H1 (cell line): ENCODE results near the gene ZBTB20.

Source experiments
- BRCA1 ChIP-seq: IDR thresholded peaks from 2 replicates; pipeline ENCODE4 v1.6.1; 2012; ENCODE audit warnings: low read depth, low read length, improper control_type of control experiment
- CEBPB ChIP-seq: IDR thresholded peaks from 2 replicates; pipeline ENCODE4 v1.6.1; 2012; ENCODE audit warnings: low read depth, low read length
- CHD2 ChIP-seq: IDR thresholded peaks from 2 replicates; pipeline ENCODE4 v1.6.1; 2012; ENCODE audit warnings: low read length, improper control_type of control experiment
- EP300 ChIP-seq, 2 experiments: IDR thresholded peaks; 1 replicate in 1 of 2; 2 replicates in 1 of 2; pipeline ENCODE4 v1.6.1; 2011 to 2012; ENCODE audit warnings: low read depth in 2 of 2, low read length in 2 of 2, mild to moderate bottlenecking in 2 of 2, borderline replicate concordance in 1 of 2, inconsistent platforms in 1 of 2, moderate library complexity in 1 of 2
- EZH2 ChIP-seq: fragments of 200-600 bp; sonication (generic); IDR thresholded peaks from 2 replicates; pipeline ENCODE4 v1.7.1; 2012; ENCODE audit warnings: low read depth, mild to moderate bottlenecking, moderate library complexity, low read length, inconsistent platforms; ENCODE audit not compliant: severe bottlenecking
- HDAC2 ChIP-seq, 2 experiments: fragments of 300-600 bp in 1 of 2; sonication (generic) in 1 of 2; IDR thresholded peaks; 2 replicates each; pipeline ENCODE4 v1.6.1; 2011 to 2012; ENCODE audit warnings: low read depth in 2 of 2, low read length in 2 of 2, mild to moderate bottlenecking in 2 of 2, moderate library complexity in 2 of 2, borderline replicate concordance in 1 of 2, inconsistent platforms in 1 of 2
- JUND ChIP-seq: IDR thresholded peaks from 2 replicates; pipeline ENCODE4 v1.6.1; 2011; ENCODE audit warnings: mild to moderate bottlenecking, improper control_type of control experiment, low read length
- POLR2A ChIP-seq, 2 experiments: IDR thresholded peaks; 1 replicate in 1 of 2; 2 replicates in 1 of 2; pipeline ENCODE4 v1.6.1; 2011; ENCODE audit warnings: low read depth in 2 of 2, low read length in 2 of 2, mild to moderate bottlenecking in 2 of 2; ENCODE audit errors: control extremely low read depth in 1 of 2
- YY1 ChIP-seq: IDR thresholded peaks from 2 replicates; pipeline ENCODE4 v1.6.1; 2011; ENCODE audit warnings: low read depth, mild to moderate bottlenecking, low read length
- TF ChIP-seq, protein P1 (sequence below), 3 experiments: IDR thresholded peaks; 1 replicate in 2 of 3; 2 replicates in 1 of 3; pipeline versions ENCODE4 v1.5.1 to v1.6.1; 2011; ENCODE audit warnings: low read length in 3 of 3, mild to moderate bottlenecking in 3 of 3, inconsistent platforms in 2 of 3, low read depth in 1 of 3, moderate library complexity in 1 of 3; ENCODE audit not compliant: insufficient read depth in 1 of 3; ENCODE audit errors: control extremely low read depth in 1 of 3

DNA sequence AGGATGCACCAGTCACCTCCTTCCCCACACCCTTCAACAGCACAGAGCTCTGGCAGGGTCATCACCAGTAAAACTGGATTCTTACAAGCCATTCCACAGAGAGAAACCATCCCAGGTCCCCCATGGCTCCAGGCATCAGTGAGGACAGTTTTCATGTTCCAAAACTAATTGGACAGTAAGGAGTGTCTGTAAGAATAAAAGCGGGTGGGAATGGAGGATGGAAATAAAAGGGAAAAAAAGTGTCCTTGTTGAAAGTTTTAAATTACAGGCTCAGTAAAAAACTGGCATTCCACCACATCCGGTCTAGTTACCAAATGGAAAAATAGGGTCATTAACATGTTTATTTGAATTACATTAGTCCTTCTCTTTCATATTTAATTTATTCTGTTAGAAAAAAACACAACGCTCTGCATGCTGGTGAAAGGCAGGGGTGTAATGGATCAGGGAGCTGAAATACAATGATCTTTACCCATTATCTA is 735.9 kb downstream of the ZBTB20 start:
- TF ChIP-seq POLR2A (IDR thresholded peaks at IDR 0.05; ENCODE audit: control extremely low read depth in 1 of 2, low read depth in 2 of 2, low read length in 2 of 2) (no peak), CHD2 (no peak), YY1 (no peak), EP300 (IDR thresholded peaks at IDR 0.05; ENCODE audit: borderline replicate concordance in 1 of 2, low read depth in 2 of 2, low read length in 2 of 2) (no peak), JUND (no peak), BRCA1 (no peak), CEBPB (no peak), EZH2 (no peak), HDAC2 (IDR thresholded peaks at IDR 0.05; ENCODE audit: borderline replicate concordance in 1 of 2, low read depth in 2 of 2, low read length in 2 of 2) (no peak)
- TF ChIP-seq, protein P1, sequence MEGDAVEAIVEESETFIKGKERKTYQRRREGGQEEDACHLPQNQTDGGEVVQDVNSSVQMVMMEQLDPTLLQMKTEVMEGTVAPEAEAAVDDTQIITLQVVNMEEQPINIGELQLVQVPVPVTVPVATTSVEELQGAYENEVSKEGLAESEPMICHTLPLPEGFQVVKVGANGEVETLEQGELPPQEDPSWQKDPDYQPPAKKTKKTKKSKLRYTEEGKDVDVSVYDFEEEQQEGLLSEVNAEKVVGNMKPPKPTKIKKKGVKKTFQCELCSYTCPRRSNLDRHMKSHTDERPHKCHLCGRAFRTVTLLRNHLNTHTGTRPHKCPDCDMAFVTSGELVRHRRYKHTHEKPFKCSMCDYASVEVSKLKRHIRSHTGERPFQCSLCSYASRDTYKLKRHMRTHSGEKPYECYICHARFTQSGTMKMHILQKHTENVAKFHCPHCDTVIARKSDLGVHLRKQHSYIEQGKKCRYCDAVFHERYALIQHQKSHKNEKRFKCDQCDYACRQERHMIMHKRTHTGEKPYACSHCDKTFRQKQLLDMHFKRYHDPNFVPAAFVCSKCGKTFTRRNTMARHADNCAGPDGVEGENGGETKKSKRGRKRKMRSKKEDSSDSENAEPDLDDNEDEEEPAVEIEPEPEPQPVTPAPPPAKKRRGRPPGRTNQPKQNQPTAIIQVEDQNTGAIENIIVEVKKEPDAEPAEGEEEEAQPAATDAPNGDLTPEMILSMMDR (IDR thresholded peaks at IDR 0.05; ENCODE audit: control extremely low read depth in 1 of 3, insufficient read depth in 1 of 3, low read depth in 1 of 3, low read length in 3 of 3), result no peak
